Suprapubic skin (tissue), 4 donors: ENCODE measurements around the gene KLF6. TPM values are rescaled to one million over a fixed set of nuclear protein-coding genes. Genes with fewer than 3 reads are reported as not detected.

Source experiments
- DNase-seq, 2 donors: peaks; one replicate each; pipeline ENCODE4 v3.0.0-alpha.2; 2019; ENCODE audit warnings: low spot score in 2 of 2
- H3K27ac ChIP-seq: fragments of 200-600 bp; sonication (generic); one replicate; pipeline ENCODE4 v1.5.1; 2019
- H3K27me3 ChIP-seq: fragments of 200-600 bp; sonication (generic); one replicate; pipeline ENCODE4 v1.5.1; 2019
- H3K36me3 ChIP-seq: fragments of 200-600 bp; sonication (generic); one replicate; pipeline ENCODE4 v1.5.1; 2019
- H3K4me1 ChIP-seq: fragments of 200-600 bp; sonication (generic); one replicate; pipeline ENCODE4 v1.5.1; 2019
- H3K4me3 ChIP-seq: fragments of 200-600 bp; sonication (generic); one replicate; pipeline ENCODE4 v1.5.1; 2019; ENCODE audit warnings: mild to moderate bottlenecking
- H3K9me3 ChIP-seq: fragments of 200-600 bp; sonication (generic); one replicate; pipeline ENCODE4 v1.5.1; 2019
- EP300 ChIP-seq: sonication (generic); formaldehyde crosslinking; IDR thresholded peaks from one replicate; pipeline ENCODE4 v1.6.1; 2017; ENCODE audit warnings: antibody characterized with exemption
- POLR2A ChIP-seq, 2 donors: fragments of 450-650 bp; IDR thresholded peaks; one replicate each; pipeline ENCODE4 v1.6.1; 2017; ENCODE audit warnings: antibody characterized with exemption in 2 of 2, mild to moderate bottlenecking in 2 of 2, moderate library complexity in 2 of 2
- POLR2AphosphoS5 ChIP-seq, 3 donors: sonication (generic); formaldehyde crosslinking; IDR thresholded peaks; one replicate each; pipeline ENCODE4 v1.6.1; 2017; ENCODE audit warnings: antibody characterized with exemption in 3 of 3
- WGBS: methylation state at CpG from one replicate; pipeline ENCODE4 v1.1.5; 2018; 5-methylcytosine and 5-hydroxymethylcytosine counted together
- total RNA-seq, 4 donors: library from RNA; depleted of rRNA; stranded (reverse); fragments of >200 nt; gene quantifications; one replicate each; pipeline ENCODE4 v1.1.0, GENCODE V29; 2016
- TF ChIP-seq, protein P1 (sequence below), 2 donors: fragments of 200-600 bp in 1 of 2; fragments of 450-650 bp in 1 of 2; sonication (generic) in 1 of 2; IDR thresholded peaks; one replicate each; pipeline ENCODE4 v1.5.1; 2016 to 2019; ENCODE audit warnings: antibody characterized with exemption in 2 of 2, mild to moderate bottlenecking in 1 of 2, moderate library complexity in 1 of 2

The KLF6 gene
- total RNA-seq, 4 donors from 2014 or later, result 242 to 484 (median 276) TPM

GRCh38 chr10:3825244-3825643 is 40.2 kb upstream of the KLF6 start:
- Histone ChIP-seq H3K4me1 (peaks cover 13% of the 10 kb centered on the region), H3K4me3 (no peak overlapping the region), H3K36me3 (no peaks in the 10 kb centered on the region), H3K9me3 (no peaks in the 10 kb centered on the region), H3K27ac (no peak overlapping the region), H3K27me3 (no peaks in the 10 kb centered on the region)
- no peak for TF ChIP-seq EP300
- TF ChIP-seq, protein P1, sequence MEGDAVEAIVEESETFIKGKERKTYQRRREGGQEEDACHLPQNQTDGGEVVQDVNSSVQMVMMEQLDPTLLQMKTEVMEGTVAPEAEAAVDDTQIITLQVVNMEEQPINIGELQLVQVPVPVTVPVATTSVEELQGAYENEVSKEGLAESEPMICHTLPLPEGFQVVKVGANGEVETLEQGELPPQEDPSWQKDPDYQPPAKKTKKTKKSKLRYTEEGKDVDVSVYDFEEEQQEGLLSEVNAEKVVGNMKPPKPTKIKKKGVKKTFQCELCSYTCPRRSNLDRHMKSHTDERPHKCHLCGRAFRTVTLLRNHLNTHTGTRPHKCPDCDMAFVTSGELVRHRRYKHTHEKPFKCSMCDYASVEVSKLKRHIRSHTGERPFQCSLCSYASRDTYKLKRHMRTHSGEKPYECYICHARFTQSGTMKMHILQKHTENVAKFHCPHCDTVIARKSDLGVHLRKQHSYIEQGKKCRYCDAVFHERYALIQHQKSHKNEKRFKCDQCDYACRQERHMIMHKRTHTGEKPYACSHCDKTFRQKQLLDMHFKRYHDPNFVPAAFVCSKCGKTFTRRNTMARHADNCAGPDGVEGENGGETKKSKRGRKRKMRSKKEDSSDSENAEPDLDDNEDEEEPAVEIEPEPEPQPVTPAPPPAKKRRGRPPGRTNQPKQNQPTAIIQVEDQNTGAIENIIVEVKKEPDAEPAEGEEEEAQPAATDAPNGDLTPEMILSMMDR (IDR thresholded peaks at IDR 0.05), result no peak
- no peak for DNase-seq
- 60% methylated on average over 6 of the region's 6 CpGs for WGBS

DNA sequence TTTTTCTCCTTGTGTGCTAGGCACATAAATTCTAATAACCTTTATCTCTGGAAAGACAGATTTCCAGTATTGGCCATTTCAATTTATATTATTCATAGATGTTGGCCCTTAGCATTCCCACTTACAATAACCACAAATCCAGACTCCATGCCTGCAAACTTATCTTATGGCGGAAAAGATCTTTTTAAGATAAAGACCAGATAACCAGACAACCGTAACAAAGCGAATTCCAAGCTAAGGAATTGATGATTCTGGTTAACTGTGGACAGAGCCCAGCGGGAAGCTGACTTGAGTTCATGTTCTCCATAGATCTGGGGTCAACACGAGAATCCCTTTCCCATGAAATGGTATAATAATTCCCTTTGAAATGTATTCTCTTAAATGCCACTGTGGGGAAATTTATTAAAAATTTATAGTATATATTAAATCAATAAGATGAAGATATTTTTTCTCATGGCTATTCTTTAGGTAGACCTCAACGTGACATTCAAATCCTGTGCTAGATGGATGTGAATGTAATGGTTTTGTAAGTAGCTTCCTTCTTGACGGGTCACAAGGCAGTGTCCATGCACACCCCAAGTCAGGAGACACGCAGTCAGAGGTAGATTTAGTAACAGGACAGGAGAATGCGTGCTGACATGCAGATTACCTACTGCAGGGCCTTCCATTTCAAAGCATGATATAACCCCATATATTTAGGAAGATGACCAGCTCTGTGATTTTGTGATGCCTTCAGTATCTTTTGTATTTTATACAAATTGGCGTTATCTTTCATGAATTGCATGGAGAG is 37.7 kb upstream of the KLF6 start:
- Histone ChIP-seq H3K9me3 (no peaks in the 10 kb centered on the region), H3K36me3 (no peaks in the 10 kb centered on the region), H3K27ac (no peak overlapping the region), H3K4me3 (no peak overlapping the region), H3K4me1 (no peaks in the 10 kb centered on the region), H3K27me3 (no peaks in the 10 kb centered on the region)
- WGBS, result 93% methylated on average over 10 of the region's 10 CpGs
- no peak for DNase-seq
- TF ChIP-seq, protein P1 (IDR thresholded peaks at IDR 0.05), result no peak

DNA sequence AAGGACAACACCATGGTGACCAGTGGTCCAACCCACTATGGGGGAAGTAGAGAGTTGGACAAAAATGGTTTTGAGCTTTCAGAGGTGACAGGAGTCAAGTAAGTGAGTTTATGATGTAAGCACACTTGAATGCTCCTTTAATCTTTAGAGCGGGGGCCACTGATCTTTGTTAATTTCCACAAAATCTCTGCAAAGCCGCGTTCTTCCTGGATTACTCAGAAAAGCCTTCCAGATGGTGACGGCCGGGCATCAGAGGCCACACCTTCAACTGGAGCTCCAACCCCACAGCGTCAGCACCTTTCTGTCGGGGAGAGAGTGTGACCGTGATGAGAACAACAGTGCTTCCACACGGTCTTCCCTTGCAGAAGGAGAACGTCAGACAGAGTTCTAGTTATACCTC is 35.2 kb upstream of the KLF6 start:
- Histone ChIP-seq H3K4me1 (no peaks in the 10 kb centered on the region), H3K4me3 (no peak overlapping the region), H3K27ac (no peak overlapping the region), H3K36me3 (no peaks in the 10 kb centered on the region), H3K27me3 (no peaks in the 10 kb centered on the region), H3K9me3 (no peaks in the 10 kb centered on the region)
- no peak for DNase-seq
- WGBS, result 92% methylated on average over 10 of the region's 10 CpGs
- no peak for TF ChIP-seq EP300
- TF ChIP-seq POLR2A (IDR thresholded peaks at IDR 0.05), result no peak
- no peak for TF ChIP-seq POLR2AphosphoS5 (IDR thresholded peaks at IDR 0.05)

DNA sequence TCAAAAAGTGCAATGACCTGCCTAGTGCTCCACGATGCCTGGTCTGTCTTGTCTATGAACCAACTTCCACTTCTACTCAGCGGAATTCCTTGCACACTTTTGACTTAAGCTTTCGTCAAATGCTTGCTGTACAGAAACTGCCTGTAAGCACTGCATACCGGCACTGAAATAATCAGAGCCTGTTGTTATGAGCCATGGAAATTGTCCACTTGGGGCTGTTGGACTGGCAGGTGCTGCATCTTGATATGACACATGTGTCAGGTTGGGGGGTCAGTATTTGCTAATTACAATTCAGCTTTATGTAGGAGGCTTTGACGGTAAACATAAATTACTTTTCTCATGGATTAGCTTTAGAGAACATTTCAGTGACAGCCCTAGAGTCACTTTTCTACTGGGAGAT is 32.0 kb upstream of the KLF6 start:
- no peak for TF ChIP-seq EP300
- TF ChIP-seq POLR2A (IDR thresholded peaks at IDR 0.05), result no peak
- TF ChIP-seq, protein P1 (IDR thresholded peaks at IDR 0.05), result no peak
- TF ChIP-seq POLR2AphosphoS5 (IDR thresholded peaks at IDR 0.05), result no peak
- no peak for DNase-seq
- no peaks in the 10 kb centered on the region for H3K36me3 ChIP-seq
- H3K4me1 ChIP-seq, result peaks cover 3% of the 10 kb centered on the region
- H3K9me3 ChIP-seq, result no peaks in the 10 kb centered on the region
- 93% methylated on average over 5 of the region's 5 CpGs for WGBS
- no peak overlapping the region for H3K4me3 ChIP-seq
- H3K27me3 ChIP-seq, result no peaks in the 10 kb centered on the region
- H3K27ac ChIP-seq, result no peak overlapping the region

- Histone ChIP-seq H3K27ac (peak overlapping the region; percentile 31), H3K9me3 (no peaks in the 10 kb centered on the region), H3K36me3 (no peaks in the 10 kb centered on the region), H3K4me1 (peaks cover 23% of the 10 kb centered on the region), H3K27me3 (no peaks in the 10 kb centered on the region), H3K4me3 (no peak overlapping the region)
- DNase-seq, result no peak
- 93% methylated on average over 6 of the region's 6 CpGs for whole genome bisulfite sequencing
- no peak for TF ChIP-seq POLR2AphosphoS5 (IDR thresholded peaks at IDR 0.05)
- TF ChIP-seq, protein P1 (IDR thresholded peaks at IDR 0.05), result no peak
- TF ChIP-seq POLR2A (IDR thresholded peaks at IDR 0.05), result no peak
- no peak for TF ChIP-seq EP300
These were observed 29.8 kb upstream of the KLF6 start for GRCh38 chr10:3814838-3815220.
